A172 (cell line): ENCODE measurements around the gene GYPC. TPM values are rescaled to one million over a fixed set of nuclear protein-coding genes. Genes with fewer than 3 reads are reported as not detected.

Experiments used
- DNase-seq: peaks from one replicate; pipeline ENCODE4 v3.0.0-alpha.2; 2015; ENCODE audit warnings: low spot score
- total RNA-seq: library from RNA; depleted of rRNA; stranded (reverse); fragments of >200 nt; shearing (Covaris generic); gene quantifications from 2 replicates; pipeline ENCODE4 v1.2.3, GENCODE V29; 2014

The GYPC gene
- total RNA-seq, 1 experiment from 2014 or later, result 44.7 TPM

GRCh38 chr2:126649101-126649500, 6.9 kb upstream of the GYPC start:
- DNase-seq, result no peak

- DNase-seq, result no peak
These were observed 5.0 kb upstream of the GYPC start for GRCh38 chr2:126650994-126651393.

GRCh38 chr2:126652323-126652891, 3.6 kb upstream of the GYPC start:
- DNase-seq, result no peak

- no peak for DNase-seq
These were observed 2.8 kb upstream of the GYPC start for GRCh38 chr2:126653109-126653508.

- no peak for DNase-seq
These were observed 2.2 kb upstream of the GYPC start for GRCh38 chr2:126653761-126654160.

- no peak for DNase-seq
These were observed 907 bp upstream of the GYPC start for GRCh38 chr2:126655051-126655450.

GRCh38 chr2:126656431-126657147, 631 bp downstream of the GYPC start:
- DNase-seq, result peak; percentile 29

GRCh38 chr2:126657148-126657635, 1.2 kb downstream of the GYPC start:
- DNase-seq, result peak; percentile 78

GRCh38 chr2:126657636-126658318, 1.8 kb downstream of the GYPC start:
- DNase-seq, result peak; percentile 99

- no peak for DNase-seq
These were observed 2.5 kb downstream of the GYPC start for GRCh38 chr2:126658319-126658904.

GRCh38 chr2:126658905-126659561, 3.1 kb downstream of the GYPC start:
- DNase-seq, result peak; percentile 76

GRCh38 chr2:126659562-126660467, 3.9 kb downstream of the GYPC start:
- DNase-seq, result no peak

GRCh38 chr2:126660971-126661370, 5.0 kb downstream of the GYPC start:
- no peak for DNase-seq

- DNase-seq, result no peak
These were observed 5.9 kb downstream of the GYPC start for GRCh38 chr2:126661702-126662500.

- DNase-seq, result no peak
These were observed 6.7 kb downstream of the GYPC start for GRCh38 chr2:126662621-126663020.

- no peak for DNase-seq
These were observed 7.4 kb downstream of the GYPC start for GRCh38 chr2:126663184-126663963.

- DNase-seq, result no peak
These were observed 8.3 kb downstream of the GYPC start for GRCh38 chr2:126664234-126664633.

- no peak for DNase-seq
These were observed 8.7 kb downstream of the GYPC start for GRCh38 chr2:126664639-126665038.

- DNase-seq, result no peak
These were observed 9.5 kb downstream of the GYPC start for GRCh38 chr2:126665483-126665882.
